K562 treated with DMSO at 1 percent for 24 hours (cell line): ENCODE measurements around the gene SMURF2. TPM values are rescaled to one million over a fixed set of nuclear protein-coding genes. Genes with fewer than 3 reads are reported as not detected.

Experiments
- total RNA-seq: library from RNA; unstranded; fragments of 300-600 nt; gene quantifications from 2 replicates; pipeline ENCODE4 v1.2.3, GENCODE V29; 2022; ENCODE audit warnings: low read depth; ENCODE audit not compliant: insufficient read depth

Gene SMURF2
- 9.0 and 10.4 TPM in 2 replicates for total RNA-seq

DNA sequence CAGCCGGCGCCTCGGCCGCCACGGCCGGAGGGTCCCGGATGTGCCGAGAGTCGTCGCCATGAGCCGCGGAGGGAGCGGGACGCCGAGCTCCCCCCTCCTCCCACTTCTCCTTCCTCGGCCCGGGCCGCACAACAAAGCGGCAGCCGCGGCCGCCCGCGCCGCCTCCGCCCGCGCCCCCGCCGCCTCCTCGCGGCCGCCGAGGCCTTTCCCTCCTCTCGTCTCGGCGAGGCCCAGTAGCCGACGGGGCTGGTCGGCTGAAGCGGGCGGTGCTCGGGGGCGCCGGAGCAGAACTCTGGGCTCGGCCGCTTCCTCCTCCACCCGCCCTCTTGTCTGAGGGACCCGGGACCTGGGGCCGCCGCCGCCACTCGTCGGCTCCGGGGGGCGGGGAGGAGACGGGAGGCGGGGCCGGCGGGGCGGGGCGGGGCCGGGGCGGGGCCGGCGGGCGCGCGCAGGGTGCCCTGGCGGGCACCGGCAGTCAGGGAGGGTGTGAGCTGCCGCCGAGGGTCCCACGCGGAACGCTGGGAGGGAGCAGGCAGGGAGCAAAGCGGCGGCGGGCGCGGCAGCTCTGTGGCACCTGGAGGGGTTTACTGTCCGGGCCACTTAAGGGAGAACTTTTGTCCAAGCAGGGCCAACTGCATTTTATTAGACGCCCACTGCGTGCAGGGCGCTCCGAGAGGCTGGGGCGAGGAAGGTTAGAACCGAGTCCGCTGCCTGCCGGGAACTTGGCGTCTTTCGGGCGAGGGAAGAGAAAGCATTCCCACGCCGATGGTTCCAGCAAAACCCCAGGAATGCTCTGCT, at the start of gene SMURF2:
SMURF2 (minus strand) TSS at position 332 of the 798 bp plus-strand sequence. CDS start 427 bp downstream, outside the sequence.

GRCh38 chr17:64506576-64507412, 155.3 kb downstream of the SMURF2 start, which contains the start of gene CEP95:
Gene CEP95 (plus strand): TSS chr17:64506977. CDS start chr17:64507098, 121 bp downstream.

DNA sequence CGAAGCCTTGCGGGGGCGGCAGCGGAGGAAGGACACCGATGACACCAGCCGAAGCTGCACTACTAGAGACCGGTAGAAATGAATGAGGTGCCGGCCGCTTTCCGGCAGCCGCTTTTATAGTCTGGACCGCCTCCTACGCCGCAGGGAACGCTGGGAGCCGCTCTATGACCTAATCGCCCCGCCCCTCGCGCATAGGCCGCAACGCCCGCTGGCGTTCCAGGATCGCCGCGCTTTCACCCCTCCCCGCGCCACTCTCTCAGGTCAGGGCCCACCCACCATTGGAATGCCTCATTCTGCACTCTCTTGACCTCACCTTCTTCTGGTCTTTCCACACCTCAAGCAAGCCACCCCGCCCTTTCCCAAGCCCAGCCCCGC, 155.9 kb downstream of the SMURF2 start, which contains the start of gene DDX5:
DDX5 (minus strand) TSS at position 89 of the 375 bp plus-strand sequence. CDS start 170 bp downstream, outside the sequence.

GRCh38 chr17:64496786-64497564, 165.1 kb downstream of the SMURF2 start, which contains the start of gene POLG2:
Gene POLG2 (minus strand): TSS chr17:64497054. CDS start chr17:64496968, 86 bp downstream.

Other genes starting within 250 kb of the SMURF2 start
- gene MILR1, start 213.2 kb downstream of the SMURF2 start, total RNA-seq: 33.6 and 33.7 TPM in 2 replicates
- 14.4 and 21.2 TPM in 2 replicates for gene POLG2, start 165.3 kb downstream of the SMURF2 start, total RNA-seq
- 333 and 394 TPM in 2 replicates for gene DDX5, start 156.0 kb downstream of the SMURF2 start, total RNA-seq
- gene CEP95, start 155.3 kb downstream of the SMURF2 start, total RNA-seq: 16.3 and 20.7 TPM in 2 replicates